Measurements from ENCODE around the gene NRXN3. TPM values are rescaled to one million over a fixed set of nuclear protein-coding genes. Genes with fewer than 3 reads are reported as not detected.

Gene NRXN3
- total and polyA plus RNA-seq, 2 experiments from 2014 or later, result 0.69 to 1.5 TPM

DNA sequence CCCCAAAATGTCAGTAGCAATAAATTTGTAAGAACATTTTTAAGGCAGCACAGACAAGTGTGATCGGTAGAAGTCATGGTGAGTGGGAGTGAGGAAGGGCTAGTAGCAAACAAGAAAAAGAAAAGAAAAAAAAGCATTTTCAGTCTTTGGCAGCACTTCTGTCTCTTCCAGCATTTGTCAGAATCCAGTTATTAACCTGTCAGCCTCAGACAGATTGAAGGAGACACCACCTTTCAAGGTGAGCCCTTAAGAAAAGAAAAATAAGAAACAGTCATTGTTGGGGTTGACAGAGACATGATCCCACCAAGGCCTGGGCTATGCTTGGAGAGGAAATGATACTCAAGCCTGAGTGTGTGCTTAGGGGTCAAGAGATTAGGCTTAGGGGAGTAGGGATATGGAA is 947.4 kb downstream of the NRXN3 start:
- Histone ChIP-seq H3K27me3 (no peaks in the 10 kb centered on the region), H3K4me1 (ENCODE audit: low read depth) (no peaks in the 10 kb centered on the region), H3K4me3 (no peak overlapping the region), H3K27ac (no peak overlapping the region), H3K36me3 (no peaks in the 10 kb centered on the region), H3K9me3 (ENCODE audit: low read depth) (no peaks in the 10 kb centered on the region)
- DNase-seq (ENCODE audit: low read depth in 1 of 2, low spot score in 1 of 2), result no peak
- TF ChIP-seq, protein P1, sequence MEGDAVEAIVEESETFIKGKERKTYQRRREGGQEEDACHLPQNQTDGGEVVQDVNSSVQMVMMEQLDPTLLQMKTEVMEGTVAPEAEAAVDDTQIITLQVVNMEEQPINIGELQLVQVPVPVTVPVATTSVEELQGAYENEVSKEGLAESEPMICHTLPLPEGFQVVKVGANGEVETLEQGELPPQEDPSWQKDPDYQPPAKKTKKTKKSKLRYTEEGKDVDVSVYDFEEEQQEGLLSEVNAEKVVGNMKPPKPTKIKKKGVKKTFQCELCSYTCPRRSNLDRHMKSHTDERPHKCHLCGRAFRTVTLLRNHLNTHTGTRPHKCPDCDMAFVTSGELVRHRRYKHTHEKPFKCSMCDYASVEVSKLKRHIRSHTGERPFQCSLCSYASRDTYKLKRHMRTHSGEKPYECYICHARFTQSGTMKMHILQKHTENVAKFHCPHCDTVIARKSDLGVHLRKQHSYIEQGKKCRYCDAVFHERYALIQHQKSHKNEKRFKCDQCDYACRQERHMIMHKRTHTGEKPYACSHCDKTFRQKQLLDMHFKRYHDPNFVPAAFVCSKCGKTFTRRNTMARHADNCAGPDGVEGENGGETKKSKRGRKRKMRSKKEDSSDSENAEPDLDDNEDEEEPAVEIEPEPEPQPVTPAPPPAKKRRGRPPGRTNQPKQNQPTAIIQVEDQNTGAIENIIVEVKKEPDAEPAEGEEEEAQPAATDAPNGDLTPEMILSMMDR (IDR thresholded peaks at IDR 0.05; ENCODE audit: low read depth, low read length), result no peak

DNA sequence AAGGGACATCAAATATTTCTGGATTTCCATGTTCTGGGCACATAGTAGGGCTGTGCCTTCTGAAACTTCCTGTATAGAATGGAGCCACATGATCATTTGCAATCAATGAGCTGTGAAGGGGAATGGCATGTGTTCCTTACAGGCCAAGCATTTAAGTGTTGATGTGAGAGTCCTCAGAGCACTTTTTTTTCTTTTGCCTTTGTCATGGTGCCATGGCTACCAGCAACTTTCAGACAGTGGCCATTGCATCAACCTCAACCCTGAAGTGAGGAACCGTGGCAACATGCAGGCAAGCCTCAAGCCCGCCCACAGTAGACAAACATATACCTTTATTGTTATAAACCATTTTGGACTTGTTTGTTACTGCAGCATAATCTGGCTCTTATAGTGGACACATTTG is 948.1 kb downstream of the NRXN3 start:
- Histone ChIP-seq H3K27me3 (no peaks in the 10 kb centered on the region), H3K4me3 (no peak overlapping the region), H3K9me3 (ENCODE audit: low read depth) (no peaks in the 10 kb centered on the region), H3K36me3 (no peaks in the 10 kb centered on the region), H3K4me1 (ENCODE audit: low read depth) (no peaks in the 10 kb centered on the region), H3K27ac (no peak overlapping the region)
- no peak for DNase-seq (ENCODE audit: low read depth in 1 of 2, low spot score in 1 of 2)
- TF ChIP-seq, protein P1 (IDR thresholded peaks at IDR 0.05; ENCODE audit: low read depth, low read length), result no peak

DNA sequence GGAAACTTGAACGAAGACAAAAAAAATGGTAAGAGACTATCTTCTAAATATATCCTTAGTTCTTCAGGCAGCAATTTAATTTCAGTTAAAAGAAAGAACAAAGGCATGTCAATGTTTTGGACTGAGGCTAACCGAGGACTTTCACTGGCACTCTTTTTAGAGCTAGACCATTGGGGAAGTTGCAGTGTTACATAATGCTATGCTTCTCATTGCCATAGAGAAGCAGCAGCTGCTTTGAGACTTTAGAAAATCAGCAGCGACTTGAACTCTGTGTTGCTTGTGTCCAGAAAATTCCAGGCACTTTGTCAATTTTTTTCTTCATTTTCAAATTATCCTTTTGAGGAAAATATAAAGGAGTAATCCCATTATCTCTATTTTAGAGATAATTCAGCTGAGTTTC is 964.2 kb downstream of the NRXN3 start:
- H3K9me3 ChIP-seq (ENCODE audit: low read depth), result no peaks in the 10 kb centered on the region
- H3K27me3 ChIP-seq, result no peaks in the 10 kb centered on the region

DNA sequence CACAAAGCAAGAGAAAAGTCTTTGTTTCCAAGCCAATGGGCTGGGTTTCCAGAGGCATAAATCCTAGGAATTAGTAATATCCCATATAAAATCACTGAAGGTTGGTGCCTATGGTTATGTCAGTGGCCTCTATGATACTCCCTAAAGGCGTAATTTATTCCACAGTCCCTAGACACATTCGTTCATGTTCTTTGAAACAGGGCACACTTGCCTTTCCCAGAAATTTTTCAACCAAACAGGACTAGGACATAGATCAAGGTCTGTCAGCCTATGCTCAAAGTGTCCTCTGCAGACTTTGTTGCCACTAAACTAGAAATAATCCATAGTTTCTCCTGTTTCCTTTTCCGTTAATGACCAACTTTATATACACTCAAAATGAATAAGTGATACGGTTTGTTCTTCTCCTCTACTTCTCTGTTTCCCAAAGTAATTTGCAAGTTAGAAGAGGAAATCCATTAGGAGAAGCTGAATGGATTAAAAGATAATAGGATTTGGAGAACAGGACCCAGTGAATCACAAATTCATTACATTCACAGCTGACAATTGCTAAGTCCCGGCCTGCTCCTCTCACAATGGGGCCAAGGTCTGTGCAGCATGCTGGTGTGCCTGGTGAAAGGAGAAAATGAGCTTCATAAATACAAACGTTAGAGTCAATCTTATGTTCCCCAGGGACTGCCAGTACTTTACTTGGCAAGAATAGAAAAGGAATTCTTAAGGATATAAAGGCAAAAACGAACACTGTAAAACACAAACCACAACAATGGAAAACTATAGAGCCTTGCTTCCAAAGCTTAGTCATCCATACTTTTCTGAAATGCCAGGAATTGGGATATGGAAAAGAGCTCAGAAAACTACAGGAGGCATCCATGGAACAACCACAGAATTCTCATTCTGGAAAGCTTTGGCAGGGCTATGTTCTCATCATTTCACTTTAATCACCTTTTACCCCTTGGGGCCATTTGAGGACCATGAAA is 966.2 kb downstream of the NRXN3 start:
- Histone ChIP-seq H3K27ac (no peak overlapping the region), H3K9me3 (ENCODE audit: low read depth) (no peaks in the 10 kb centered on the region), H3K4me3 (no peak overlapping the region), H3K4me1 (ENCODE audit: low read depth) (no peaks in the 10 kb centered on the region), H3K27me3 (no peaks in the 10 kb centered on the region), H3K36me3 (no peaks in the 10 kb centered on the region)
- DNase-seq (ENCODE audit: low read depth in 1 of 2, low spot score in 1 of 2), result no peak
- TF ChIP-seq, protein P1 (IDR thresholded peaks at IDR 0.05; ENCODE audit: low read depth, low read length), result no peak

More for the DNA sequence above, 964.2 kb downstream of the NRXN3 start:
- no peak overlapping the region for H3K27ac ChIP-seq
- H3K4me3 ChIP-seq, result no peak overlapping the region
- TF ChIP-seq, protein P1 (IDR thresholded peaks at IDR 0.05; ENCODE audit: low read depth, low read length), result no peak
- no peaks in the 10 kb centered on the region for H3K36me3 ChIP-seq
- DNase-seq (ENCODE audit: low read depth in 1 of 2, low spot score in 1 of 2), result no peak
- no peaks in the 10 kb centered on the region for H3K4me1 ChIP-seq (ENCODE audit: low read depth)

DNA sequence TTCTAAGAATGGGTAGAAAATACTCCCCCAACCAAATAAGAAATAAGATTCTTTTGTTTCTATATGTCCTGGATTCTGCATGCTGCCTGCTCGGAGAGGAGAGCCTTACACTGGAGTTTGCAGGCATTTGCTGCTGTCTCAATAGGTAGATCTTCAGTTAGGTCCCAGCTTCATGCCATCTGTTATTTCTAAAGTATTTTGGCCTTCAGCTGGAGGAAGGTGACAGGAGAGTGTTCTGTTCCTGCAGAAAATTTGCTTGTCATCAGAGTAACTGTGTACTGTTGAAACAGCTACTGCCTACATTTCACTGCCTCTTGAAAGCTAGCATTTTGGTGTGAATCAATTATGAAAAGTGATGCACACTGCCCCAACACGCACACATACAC is 966.9 kb downstream of the NRXN3 start:
- H3K27me3 ChIP-seq, result no peaks in the 10 kb centered on the region
- no peaks in the 10 kb centered on the region for H3K9me3 ChIP-seq (ENCODE audit: low read depth)
- H3K27ac ChIP-seq, result no peak overlapping the region
- H3K4me1 ChIP-seq (ENCODE audit: low read depth), result no peaks in the 10 kb centered on the region
- H3K4me3 ChIP-seq, result no peak overlapping the region
- no peak for DNase-seq (ENCODE audit: low read depth in 1 of 2, low spot score in 1 of 2)
- TF ChIP-seq, protein P1 (IDR thresholded peaks at IDR 0.05; ENCODE audit: low read depth, low read length), result no peak
- no peaks in the 10 kb centered on the region for H3K36me3 ChIP-seq

All from cardiac muscle cell (in vitro differentiated cells and primary cell).